ENCODE data around the gene ZFP57. TPM values are rescaled to one million over a fixed set of nuclear protein-coding genes. Genes with fewer than 3 reads are reported as not detected.

ZFP57 gene
- total RNA-seq, 4 donors from 2014 or later: 0.66 TPM; not detected in 3

DNA sequence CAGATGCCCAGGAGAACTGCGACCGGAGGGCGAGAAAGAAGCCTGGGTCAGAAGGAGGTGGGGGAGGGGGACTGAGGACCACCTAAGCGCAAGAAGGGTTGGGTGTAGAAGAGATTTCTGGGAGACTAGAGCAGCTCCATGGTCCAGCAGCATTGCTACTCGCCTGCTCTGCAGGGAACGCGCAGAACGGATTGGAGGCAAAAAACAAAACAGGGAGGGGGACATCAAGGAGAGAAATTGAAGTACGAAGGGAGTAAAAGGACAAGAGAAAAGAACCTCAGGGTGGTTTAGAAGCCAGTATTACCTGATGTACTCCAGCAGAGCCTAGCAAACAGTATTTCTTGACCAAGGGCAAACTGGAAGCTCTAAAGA is 47.4 kb downstream of the ZFP57 start:
- H3K4me1 ChIP-seq: peaks cover 0 to 40% (median 15%) of the 10 kb centered on the region in 4 donors
- DNase-seq (ENCODE audit: low spot score in 2 of 2): no peak
- TF ChIP-seq EP300 (IDR thresholded peaks at IDR 0.05) (no peak), POLR2A (IDR thresholded peaks at IDR 0.05) (no peak), CTCF (IDR thresholded peaks at IDR 0.05) (no peak)
- H3K27me3 ChIP-seq: no peaks in the 10 kb centered on the region
- H3K4me3 ChIP-seq: peak overlapping the region; percentile 71 to 84 (median 79)
- 3 to 7% methylated on average over 9 of the region's 9 CpGs for WGBS, 2 donors
- no peaks in the 10 kb centered on the region for H3K9me3 ChIP-seq
- H3K27ac ChIP-seq: peak overlapping the region; percentile 67 to 87 (median 79)
- no peaks in the 10 kb centered on the region for H3K36me3 ChIP-seq

- TF ChIP-seq EP300 (IDR thresholded peaks at IDR 0.05) (peak; percentile 56 to 81), POLR2A (IDR thresholded peaks at IDR 0.05) (peak; percentile 3 to 71), CTCF (IDR thresholded peaks at IDR 0.05) (no peak)
- 1% methylated on average over 50 to 57 of the region's 57 CpGs for WGBS, 2 donors
- peak within 1 kb of the TSS; percentile 67 to 87 (median 79) for H3K27ac ChIP-seq
Measured at GRCh38 chr6:29632789-29633533, 48.0 kb downstream of the ZFP57 start, which contains the start of gene GABBR1. Gene GABBR1 (minus strand): TSS chr6:29633183. CDS start chr6:29632385, 798 bp downstream.

DNA sequence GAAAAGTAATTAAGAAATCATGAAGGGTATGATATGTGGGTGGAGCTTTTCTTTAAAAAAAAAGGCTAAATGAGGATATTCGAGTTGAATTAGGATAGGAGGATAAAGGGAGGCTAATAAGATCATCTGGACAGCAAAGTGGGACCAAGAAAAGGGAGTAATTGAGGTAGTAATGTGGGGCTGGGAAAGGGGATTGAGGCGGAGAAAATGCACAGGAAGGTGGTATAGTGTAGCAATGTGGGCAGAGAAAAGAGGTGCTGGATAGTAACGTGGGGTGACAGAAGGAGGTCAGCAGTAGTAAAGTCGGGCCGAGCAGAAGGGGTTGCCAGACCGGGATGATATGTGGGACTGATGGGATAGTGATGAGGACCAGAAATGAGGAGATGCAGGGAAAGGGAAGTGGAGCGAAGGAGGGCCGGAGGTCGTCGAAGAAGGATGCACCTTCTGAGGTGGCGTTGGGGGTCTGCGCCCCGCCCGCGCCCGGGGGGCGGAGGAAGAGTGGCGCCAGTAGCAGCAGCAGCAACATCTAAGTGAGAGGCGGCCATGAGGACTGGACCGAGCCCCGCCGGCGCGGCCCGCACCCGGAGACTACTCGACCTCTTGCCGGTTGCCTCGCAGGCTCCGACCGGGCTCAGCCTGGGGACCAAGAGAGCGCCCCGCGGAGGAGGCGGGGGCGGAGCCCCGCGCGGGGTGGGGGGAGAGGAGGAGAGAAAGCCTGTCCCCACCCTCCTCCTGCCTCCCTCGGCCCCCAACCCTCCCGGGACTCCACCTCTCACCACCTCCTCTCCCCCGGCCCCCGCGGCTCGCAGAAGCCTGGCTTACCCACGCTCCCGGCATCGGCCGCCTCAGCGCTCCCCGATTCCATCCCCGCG is 48.9 kb downstream of the ZFP57 start:
- 4 to 6% methylated on average over 30 to 44 of the region's 53 CpGs for WGBS, 2 donors
- Histone ChIP-seq H3K36me3 (no peaks in the 10 kb centered on the region), H3K4me1 (peaks cover 0 to 50% (median 19%) of the 10 kb centered on the region in 4 donors), H3K27ac (peak overlapping the region; percentile 67 to 87 (median 74)), H3K9me3 (no peaks in the 10 kb centered on the region), H3K27me3 (no peaks in the 10 kb centered on the region), H3K4me3 (peak overlapping the region; percentile 71 to 84 (median 79))
- DNase-seq (ENCODE audit: low spot score in 2 of 2): peak in 1 of 2 donors; percentile 27
- no peak for TF ChIP-seq CTCF (IDR thresholded peaks at IDR 0.05)
- no peak for TF ChIP-seq EP300 (IDR thresholded peaks at IDR 0.05)
- no peak for TF ChIP-seq POLR2A (IDR thresholded peaks at IDR 0.05)

More at GRCh38 chr6:29632789-29633533, 48.0 kb downstream of the ZFP57 start, which contains the start of gene GABBR1:
- peaks cover 0 to 43% (median 16%) of the 10 kb centered on the region in 4 donors for H3K4me1 ChIP-seq
- H3K9me3 ChIP-seq: no peaks in the 10 kb centered on the region
- DNase-seq (ENCODE audit: low spot score in 2 of 2): peak; percentile 77 to 84
- H3K36me3 ChIP-seq: no peaks in the 10 kb centered on the region
- peak within 1 kb of the TSS; percentile 71 to 84 (median 79) for H3K4me3 ChIP-seq
- no peaks in the 10 kb centered on the region for H3K27me3 ChIP-seq

- Histone ChIP-seq H3K4me1 (peaks cover 0 to 53% (median 20%) of the 10 kb centered on the region in 4 donors), H3K9me3 (no peaks in the 10 kb centered on the region), H3K27ac (no peak overlapping the region), H3K27me3 (no peaks in the 10 kb centered on the region), H3K4me3 (no peak overlapping the region), H3K36me3 (no peaks in the 10 kb centered on the region)
- 64 to 79% methylated on average over 14 of the region's 14 CpGs for WGBS, 2 donors
- TF ChIP-seq POLR2A (IDR thresholded peaks at IDR 0.05) (no peak), CTCF (IDR thresholded peaks at IDR 0.05) (no peak), EP300 (IDR thresholded peaks at IDR 0.05) (no peak)
- no peak for DNase-seq (ENCODE audit: low spot score in 2 of 2)
Measured at GRCh38 chr6:29631209-29631810, 49.6 kb downstream of the ZFP57 start.

Measured in tibial nerve (tissue), 4 donors.